Activated CD4-positive, alpha-beta T cell treated with anti-CD3 and anti-CD28 coated beads for 24 hours (primary cell): ENCODE data around the gene ASAP3.

Experiments
- DNase-seq, 2 donors: peaks; one replicate each; pipeline ENCODE4 v3.0.0-alpha.2; 2020; ENCODE audit warnings: low read depth in 2 of 2

ASAP3 gene

GRCh38 chr1:23449306-23449705 lies 34.7 kb downstream of the ASAP3 start:
- no peak for DNase-seq

GRCh38 chr1:23448846-23449245 lies 35.1 kb downstream of the ASAP3 start:
- DNase-seq: no peak

GRCh38 chr1:23446661-23447310 lies 37.2 kb downstream of the ASAP3 start:
- no peak for DNase-seq

GRCh38 chr1:23444596-23445390 lies 39.2 kb downstream of the ASAP3 start:
- no peak for DNase-seq

- no peak for DNase-seq
Observed at GRCh38 chr1:23444104-23444533, 39.9 kb downstream of the ASAP3 start.

- no peak for DNase-seq
Observed at GRCh38 chr1:23442751-23443150, 41.2 kb downstream of the ASAP3 start.

- DNase-seq: no peak
Observed at GRCh38 chr1:23441446-23442148, 42.4 kb downstream of the ASAP3 start.

GRCh38 chr1:23438545-23438944 lies 45.4 kb downstream of the ASAP3 start:
- DNase-seq: no peak

GRCh38 chr1:23437355-23437664 lies 46.7 kb downstream of the ASAP3 start:
- no peak for DNase-seq

GRCh38 chr1:23436520-23437354 lies 47.2 kb downstream of the ASAP3 start:
- DNase-seq: peak in 1 of 2 donors; percentile 17

GRCh38 chr1:23434260-23434775 lies 49.7 kb downstream of the ASAP3 start:
- DNase-seq: no peak

GRCh38 chr1:23433122-23433521 lies 50.9 kb downstream of the ASAP3 start:
- DNase-seq: no peak

GRCh38 chr1:23431431-23431830 lies 52.5 kb downstream of the ASAP3 start:
- no peak for DNase-seq

GRCh38 chr1:23430803-23431202 lies 53.2 kb downstream of the ASAP3 start:
- DNase-seq: no peak

- DNase-seq: no peak
Observed at GRCh38 chr1:23428136-23428905, 55.7 kb downstream of the ASAP3 start.

GRCh38 chr1:23427550-23427949 lies 56.4 kb downstream of the ASAP3 start:
- no peak for DNase-seq

- no peak for DNase-seq
Observed at GRCh38 chr1:23426828-23427227, 57.2 kb downstream of the ASAP3 start.

GRCh38 chr1:23425193-23425494 lies 58.8 kb downstream of the ASAP3 start:
- DNase-seq: no peak

GRCh38 chr1:23424293-23425192 lies 59.4 kb downstream of the ASAP3 start, which contains the start of gene TCEA3:
Gene TCEA3 (minus strand): TSS chr1:23424748. CDS start chr1:23424633, 115 bp downstream.
- DNase-seq: peak in 1 of 2 donors; percentile 4
